ENCODE measurements around the gene FSTL5. TPM values are rescaled to one million over a fixed set of nuclear protein-coding genes. Genes with fewer than 3 reads are reported as not detected.

FSTL5 gene
- total RNA-seq, 2 experiments from 2014 or later = not detected

GRCh38 chr4:161519611-161520010 lies 644.2 kb downstream of the FSTL5 start:
- ChIA-PET POLR2A (no interaction called here), CTCF (no interaction called here)

GRCh38 chr4:161517941-161518340 lies 645.9 kb downstream of the FSTL5 start:
- CTCF ChIA-PET = no interaction called here
- POLR2A ChIA-PET = no interaction called here

GRCh38 chr4:161505141-161505540 lies 658.7 kb downstream of the FSTL5 start:
- CTCF ChIA-PET = no interaction called here
- POLR2A ChIA-PET = no interaction called here

- ChIA-PET POLR2A (no interaction called here), CTCF (no interaction called here)
These were observed 665.6 kb downstream of the FSTL5 start for GRCh38 chr4:161498155-161498554.

GRCh38 chr4:161486461-161486860 lies 677.3 kb downstream of the FSTL5 start:
- POLR2A ChIA-PET = no interaction called here
- CTCF ChIA-PET = no interaction called here

GRCh38 chr4:161466316-161466715 lies 697.5 kb downstream of the FSTL5 start:
- CTCF ChIA-PET = no interaction called here
- POLR2A ChIA-PET = no interaction called here

GRCh38 chr4:161463436-161463835 lies 700.4 kb downstream of the FSTL5 start:
- ChIA-PET POLR2A (no interaction called here), CTCF (no interaction called here)

- CTCF ChIA-PET = no interaction called here
- POLR2A ChIA-PET = no interaction called here
These were observed 705.9 kb downstream of the FSTL5 start for GRCh38 chr4:161457906-161458305.

GRCh38 chr4:161457311-161457710 lies 706.5 kb downstream of the FSTL5 start:
- ChIA-PET CTCF (no interaction called here), POLR2A (no interaction called here)

GRCh38 chr4:161454860-161455259 lies 708.9 kb downstream of the FSTL5 start:
- ChIA-PET POLR2A (no interaction called here), CTCF (no interaction called here)

- ChIA-PET POLR2A (no interaction called here), CTCF (no interaction called here)
These were observed 715.1 kb downstream of the FSTL5 start for GRCh38 chr4:161448550-161449180.

- CTCF ChIA-PET = no interaction called here
- POLR2A ChIA-PET = no interaction called here
These were observed 719.2 kb downstream of the FSTL5 start for GRCh38 chr4:161444626-161445025.

GRCh38 chr4:161442921-161443320 lies 720.9 kb downstream of the FSTL5 start:
- ChIA-PET CTCF (no interaction called here), POLR2A (no interaction called here)

- ChIA-PET POLR2A (no interaction called here), CTCF (no interaction called here)
These were observed 725.7 kb downstream of the FSTL5 start for GRCh38 chr4:161438096-161438495.

GRCh38 chr4:161428180-161428965 lies 735.4 kb downstream of the FSTL5 start:
- POLR2A ChIA-PET = no interaction called here
- CTCF ChIA-PET = no interaction called here

GRCh38 chr4:161419822-161420221 lies 744.0 kb downstream of the FSTL5 start:
- POLR2A ChIA-PET = no interaction called here
- CTCF ChIA-PET = no interaction called here

- CTCF ChIA-PET = no interaction called here
- POLR2A ChIA-PET = no interaction called here
These were observed 751.9 kb downstream of the FSTL5 start for GRCh38 chr4:161411901-161412300.

GRCh38 chr4:161404346-161405110 lies 759.3 kb downstream of the FSTL5 start:
- ChIA-PET POLR2A (no interaction called here), CTCF (no interaction called here)

GRCh38 chr4:161403781-161404180 lies 760.0 kb downstream of the FSTL5 start:
- ChIA-PET POLR2A (no interaction called here), CTCF (no interaction called here)

- CTCF ChIA-PET = no interaction called here
- POLR2A ChIA-PET = no interaction called here
These were observed 770.2 kb downstream of the FSTL5 start for GRCh38 chr4:161393602-161394001.

GRCh38 chr4:161382655-161383054 lies 781.1 kb downstream of the FSTL5 start:
- ChIA-PET POLR2A (no interaction called here), CTCF (no interaction called here)

Measured in activated CD8-positive, alpha-beta memory T cell treated with anti-CD3 and anti-CD28 coated beads for 36 hours (primary cell).